Adrenal gland (tissue), 5 donors: ENCODE data around the gene FGF14.

Source experiments
- POLR2A ChIP-seq, 2 donors: fragments of 450-650 bp; IDR thresholded peaks; one replicate each; pipeline ENCODE4 v1.6.1; 2017; ENCODE audit warnings: antibody characterized with exemption in 2 of 2, mild to moderate bottlenecking in 2 of 2, moderate library complexity in 1 of 2
- TF ChIP-seq, protein P1 (sequence below), 6 experiments: fragments of 450-650 bp in 4 of 6; fragments of 200-600 bp in 2 of 6; sonication (generic) in 1 of 6; IDR thresholded peaks; 1 replicate in 5 of 6; 2 replicates in 1 of 6; pipeline versions ENCODE4 v1.5.1 to v1.8.0; 2016 to 2021; ENCODE audit warnings: antibody characterized with exemption in 6 of 6, mild to moderate bottlenecking in 2 of 6, moderate library complexity in 1 of 6
- donor health status: DM: no; HTN: no; CAD: no.

DNA sequence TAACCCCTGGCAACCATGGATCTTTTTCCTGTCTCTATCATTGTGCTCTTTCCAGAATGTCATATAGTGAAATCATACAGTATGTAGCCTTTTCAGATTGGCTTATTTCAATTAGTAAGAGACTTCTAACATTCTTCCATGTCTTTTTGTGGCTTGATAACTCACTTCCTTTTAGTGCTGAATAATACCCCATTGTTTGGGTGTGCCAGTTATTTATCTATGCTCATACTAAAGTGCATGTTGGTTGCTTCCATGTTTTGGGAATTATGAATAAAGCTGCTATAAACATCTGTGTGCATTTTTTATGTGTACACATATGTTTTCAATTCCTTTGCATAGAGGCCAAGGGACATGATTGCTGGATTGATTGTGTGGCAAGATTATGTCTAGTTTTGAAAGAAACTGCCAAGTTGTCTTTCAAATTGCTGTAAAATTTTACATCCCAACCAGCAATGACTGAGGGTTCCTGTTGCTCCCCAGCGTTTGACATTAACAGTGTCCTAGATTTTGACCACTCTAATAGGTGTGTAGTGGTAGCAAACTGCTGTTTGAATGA is 590.5 kb downstream of the FGF14 start:
- TF ChIP-seq, protein P1, sequence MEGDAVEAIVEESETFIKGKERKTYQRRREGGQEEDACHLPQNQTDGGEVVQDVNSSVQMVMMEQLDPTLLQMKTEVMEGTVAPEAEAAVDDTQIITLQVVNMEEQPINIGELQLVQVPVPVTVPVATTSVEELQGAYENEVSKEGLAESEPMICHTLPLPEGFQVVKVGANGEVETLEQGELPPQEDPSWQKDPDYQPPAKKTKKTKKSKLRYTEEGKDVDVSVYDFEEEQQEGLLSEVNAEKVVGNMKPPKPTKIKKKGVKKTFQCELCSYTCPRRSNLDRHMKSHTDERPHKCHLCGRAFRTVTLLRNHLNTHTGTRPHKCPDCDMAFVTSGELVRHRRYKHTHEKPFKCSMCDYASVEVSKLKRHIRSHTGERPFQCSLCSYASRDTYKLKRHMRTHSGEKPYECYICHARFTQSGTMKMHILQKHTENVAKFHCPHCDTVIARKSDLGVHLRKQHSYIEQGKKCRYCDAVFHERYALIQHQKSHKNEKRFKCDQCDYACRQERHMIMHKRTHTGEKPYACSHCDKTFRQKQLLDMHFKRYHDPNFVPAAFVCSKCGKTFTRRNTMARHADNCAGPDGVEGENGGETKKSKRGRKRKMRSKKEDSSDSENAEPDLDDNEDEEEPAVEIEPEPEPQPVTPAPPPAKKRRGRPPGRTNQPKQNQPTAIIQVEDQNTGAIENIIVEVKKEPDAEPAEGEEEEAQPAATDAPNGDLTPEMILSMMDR (IDR thresholded peaks at IDR 0.05), result no peak
- TF ChIP-seq POLR2A (IDR thresholded peaks at IDR 0.05), result no peak
